Liver (tissue), 9 donors: ENCODE measurements around the gene ANKRD1. TPM values are rescaled to one million over a fixed set of nuclear protein-coding genes. Genes with fewer than 3 reads are reported as not detected.

Experiments used
- DNase-seq: peaks from one replicate; pipeline ENCODE4 v3.0.0-alpha.2; 2017; ENCODE audit warnings: low spot score
- H3K27ac ChIP-seq, 2 donors: one replicate each; pipeline ENCODE4 v1.7.0; 2013; ENCODE audit warnings: inconsistent platforms in 2 of 2, low read length in 2 of 2, control low read depth in 1 of 2, low read depth in 1 of 2, mild to moderate bottlenecking in 1 of 2
- H3K27me3 ChIP-seq, 4 donors: one replicate each; pipeline versions ENCODE4 v1.6.1 to v1.7.0; 2013; ENCODE audit warnings: low read length in 3 of 4, inconsistent platforms in 1 of 4, mild to moderate bottlenecking in 1 of 4, moderate library complexity in 1 of 4; ENCODE audit not compliant: control insufficient read depth in 4 of 4, insufficient read depth in 4 of 4
- H3K36me3 ChIP-seq, 4 donors: one replicate each; pipeline versions ENCODE4 v1.6.1 to v1.7.0; 2013; ENCODE audit warnings: low read length in 3 of 4, mild to moderate bottlenecking in 3 of 4, low read depth in 1 of 4, moderate library complexity in 1 of 4; ENCODE audit not compliant: control insufficient read depth in 4 of 4, insufficient read depth in 3 of 4
- H3K4me1 ChIP-seq, 4 donors: one replicate each; pipeline versions ENCODE4 v1.6.1 to v1.7.0; 2013; ENCODE audit warnings: low read length in 3 of 4, mild to moderate bottlenecking in 3 of 4, moderate library complexity in 1 of 4; ENCODE audit not compliant: control insufficient read depth in 4 of 4, insufficient read depth in 4 of 4
- H3K4me3 ChIP-seq, 3 donors: one replicate each; pipeline versions ENCODE4 v1.6.1 to v1.7.0; 2013; ENCODE audit warnings: low read length in 3 of 3, control low read depth in 1 of 3, low read depth in 1 of 3, mild to moderate bottlenecking in 1 of 3
- H3K9ac ChIP-seq, 2 donors: one replicate each; pipeline ENCODE4 v1.7.0; 2013; ENCODE audit warnings: low read length in 2 of 2, mild to moderate bottlenecking in 2 of 2, moderate library complexity in 2 of 2, control low read depth in 1 of 2, low read depth in 1 of 2
- H3K9me3 ChIP-seq, 4 donors: one replicate each; pipeline versions ENCODE4 v1.6.1 to v1.7.0; 2013; ENCODE audit warnings: low read length in 3 of 4; ENCODE audit not compliant: control insufficient read depth in 4 of 4
- CTCF ChIP-seq: fragments of 150-350 bp; IDR thresholded peaks from 2 replicates; pipeline ENCODE4 v1.5.1; 2017; ENCODE audit warnings: improper control_type of control experiment, low read depth, low read length; ENCODE audit not compliant: missing input control
- EGR1 ChIP-seq, 2 donors: IDR thresholded peaks; 2 replicates each; pipeline ENCODE4 v1.6.1; 2016 to 2018; ENCODE audit warnings: antibody characterized with exemption in 2 of 2, low read depth in 2 of 2
- FOXA2 ChIP-seq: IDR thresholded peaks from 2 replicates; pipeline ENCODE4 v1.6.1; 2016; ENCODE audit warnings: antibody characterized with exemption
- MAX ChIP-seq: IDR thresholded peaks from 2 replicates; pipeline ENCODE4 v1.6.1; 2016; ENCODE audit warnings: antibody characterized with exemption
- NR2F2 ChIP-seq: IDR thresholded peaks from 2 replicates; pipeline ENCODE4 v1.6.1; 2016; ENCODE audit warnings: antibody characterized with exemption
- RAD21 ChIP-seq, 2 donors: IDR thresholded peaks; 2 replicates each; pipeline ENCODE4 v1.6.1; 2016; ENCODE audit warnings: antibody characterized with exemption in 2 of 2, mild to moderate bottlenecking in 2 of 2
- RXRA ChIP-seq, 2 donors: IDR thresholded peaks; 2 replicates each; pipeline ENCODE4 v1.6.1; 2017 to 2018; ENCODE audit warnings: antibody characterized with exemption in 2 of 2, mild to moderate bottlenecking in 1 of 2
- SP1 ChIP-seq: IDR thresholded peaks from 2 replicates; pipeline ENCODE4 v1.6.1; 2018; ENCODE audit warnings: antibody characterized with exemption, mild to moderate bottlenecking
- TAF1 ChIP-seq: conservative IDR thresholded peaks from 2 replicates; pipeline ENCODE4 v1.6.1; 2016; ENCODE audit warnings: antibody characterized with exemption, mild to moderate bottlenecking
- YY1 ChIP-seq: IDR thresholded peaks from 2 replicates; pipeline ENCODE4 v1.6.1; 2016; ENCODE audit warnings: antibody characterized with exemption, mild to moderate bottlenecking
- ZBTB33 ChIP-seq: IDR thresholded peaks from 2 replicates; pipeline ENCODE4 v1.6.1; 2016; ENCODE audit warnings: antibody characterized with exemption
- WGBS: extraction: QIAGEN DNeasy Blood & Tissue Kit; methylation state at CpG from one replicate; pipeline ENCODE4 v1.1.7; 2013; 5-methylcytosine and 5-hydroxymethylcytosine counted together
- polyA plus RNA-seq, 2 donors: library from polyadenylated mRNA; stranded (reverse) in 1 of 2; unstranded in 1 of 2; fragments of 200-250 nt in 1 of 2; fragments of >200 nt in 1 of 2; fragmentation: Nextera tagmentation in 1 of 2; extraction: Ambion mirVana in 1 of 2; gene quantifications; one replicate each; pipeline versions ENCODE4 v1.2.1 to v1.2.3, GENCODE V29; 2013 to 2015
- total RNA-seq, 2 donors: library from RNA; depleted of rRNA; stranded (reverse); fragments of >200 nt; gene quantifications; one replicate each; pipeline ENCODE4 v1.2.3, GENCODE V29; 2014
- TF ChIP-seq, protein P1 (sequence below): IDR thresholded peaks from 2 replicates; pipeline ENCODE4 v1.6.1; 2016; ENCODE audit warnings: antibody characterized with exemption
- donor health status: healthy.
- donor health status: healthy.
- donor health status: healthy.
- donor health status: healthy.
- donor health status: healthy.

ANKRD1 gene
- total and polyA plus RNA-seq, 4 donors: 0.16 to 0.25 TPM; not detected in 2

GRCh38 chr10:90919683-90920574, 958 bp downstream of the ANKRD1 start (continued):
- TF ChIP-seq CTCF (no peak), SP1 (no peak), TAF1 (no peak), FOXA2 (no peak), YY1 (no peak), NR2F2 (no peak), RXRA (IDR thresholded peaks at IDR 0.05) (no peak), RAD21 (IDR thresholded peaks at IDR 0.05) (no peak)

DNA sequence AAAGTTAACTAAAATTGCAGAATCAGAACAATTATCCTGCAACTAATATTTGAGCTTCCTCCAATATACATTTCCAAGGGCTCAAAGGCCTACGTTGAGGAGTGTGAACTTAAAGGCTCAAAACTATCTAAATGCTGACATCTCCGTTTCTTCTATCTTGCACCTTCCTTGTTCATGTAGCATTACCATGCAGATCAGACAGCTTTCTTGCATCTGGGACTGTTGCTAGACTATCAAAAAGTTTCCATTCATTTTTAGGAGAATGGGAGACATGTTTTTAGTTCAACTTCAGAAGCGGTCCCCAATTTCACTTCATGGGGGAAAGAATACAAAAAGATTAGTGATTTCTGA, 2.9 kb downstream of the ANKRD1 start:
- TF ChIP-seq MAX (no peak), NR2F2 (no peak)
- no peak overlapping the region for H3K4me3 ChIP-seq
- no peak overlapping the region for H3K27ac ChIP-seq
- no peak overlapping the region for H3K9ac ChIP-seq
- H3K4me1 ChIP-seq: no peaks in the 10 kb centered on the region
- peaks cover 0 to 4% (median 0%) of the 10 kb centered on the region in 4 donors for H3K27me3 ChIP-seq
- no peak for DNase-seq
- no peaks in the 10 kb centered on the region for H3K36me3 ChIP-seq
- H3K9me3 ChIP-seq: no peaks in the 10 kb centered on the region
- WGBS: 91% methylated on average over 3 of the region's 3 CpGs

DNA sequence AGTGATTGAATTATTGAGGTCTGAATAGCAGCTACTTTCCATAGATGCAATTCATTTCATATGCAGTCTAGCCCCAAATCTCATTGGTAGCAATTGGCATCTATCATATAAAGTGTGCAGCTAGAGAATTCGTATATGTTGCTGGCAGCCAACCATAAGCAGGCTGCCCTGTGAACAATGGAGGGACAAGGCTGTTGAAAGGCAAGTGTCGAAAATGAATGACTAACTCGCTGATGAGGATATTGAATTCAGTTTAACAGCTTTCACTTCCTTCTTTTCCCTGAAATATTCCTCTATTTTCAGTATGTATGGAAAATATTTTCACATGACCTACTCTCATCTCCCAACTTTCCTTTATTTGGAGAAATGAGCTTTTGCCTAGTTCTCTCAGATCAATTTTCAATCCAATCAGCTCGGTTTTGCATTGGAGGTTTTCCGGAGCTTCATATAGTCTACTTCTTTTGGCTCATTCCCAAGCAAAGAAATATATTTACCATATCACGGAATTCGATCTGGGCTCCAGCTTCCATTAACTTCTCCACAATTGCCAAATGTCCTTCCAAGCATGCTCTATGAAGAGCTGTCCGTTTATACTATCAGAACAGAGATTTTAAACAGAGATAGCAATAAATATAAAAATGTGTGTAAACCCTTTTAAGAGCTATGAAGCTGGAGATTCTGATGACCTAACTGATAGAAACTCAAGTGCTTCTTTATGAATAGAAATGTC, 3.5 kb downstream of the ANKRD1 start:
- H3K9ac ChIP-seq: no peak overlapping the region
- no peaks in the 10 kb centered on the region for H3K4me1 ChIP-seq
- no peak overlapping the region for H3K4me3 ChIP-seq
- no peak for DNase-seq
- WGBS: 84% methylated on average over 8 of the region's 8 CpGs
- TF ChIP-seq ZBTB33 (no peak), CTCF (no peak), FOXA2 (no peak), NR2F2 (no peak), EGR1 (IDR thresholded peaks at IDR 0.05; ENCODE audit: low read depth in 2 of 2) (no peak), RAD21 (IDR thresholded peaks at IDR 0.05) (no peak)
- TF ChIP-seq, protein P1, sequence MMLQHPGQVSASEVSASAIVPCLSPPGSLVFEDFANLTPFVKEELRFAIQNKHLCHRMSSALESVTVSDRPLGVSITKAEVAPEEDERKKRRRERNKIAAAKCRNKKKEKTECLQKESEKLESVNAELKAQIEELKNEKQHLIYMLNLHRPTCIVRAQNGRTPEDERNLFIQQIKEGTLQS: no peak
- H3K9me3 ChIP-seq: no peaks in the 10 kb centered on the region
- H3K36me3 ChIP-seq: no peaks in the 10 kb centered on the region
- H3K27ac ChIP-seq: no peak overlapping the region
- H3K27me3 ChIP-seq: peaks cover 0 to 4% (median 0%) of the 10 kb centered on the region in 4 donors
